Measurements from ENCODE around the gene PDCD10.

Gene PDCD10

GRCh38 chr3:167709690-167710089 lies 25.0 kb downstream of the PDCD10 start:
- Histone ChIP-seq H3K36me3 (replicated peaks; ENCODE audit: low read depth, low read length) (peaks cover 13% of the 10 kb centered on the region), H3K4me3 (ENCODE audit: low read length) (no peak overlapping the region), H3K4me1 (ENCODE audit: low read length) (no peaks in the 10 kb centered on the region), H3K9me3 (ENCODE audit: insufficient read depth, low read length) (no peaks in the 10 kb centered on the region), H3K27me3 (ENCODE audit: low read depth, low read length) (no peaks in the 10 kb centered on the region), H4K20me1 (ENCODE audit: insufficient read depth, low read length) (peaks cover 33% of the 10 kb centered on the region), H2AFZ (ENCODE audit: low read depth, low read length) (no peak overlapping the region), H3K9ac (ENCODE audit: low read length) (no peak overlapping the region), H3K4me2 (ENCODE audit: low read length) (no peak overlapping the region), H3K79me2 (ENCODE audit: low read length) (peaks cover 29% of the 10 kb centered on the region), H3K27ac (ENCODE audit: low read length) (no peak overlapping the region)
- TF ChIP-seq EZH2phosphoT487 (IDR thresholded peaks at IDR 0.05; ENCODE audit: low read depth) (no peak), CTCF (IDR thresholded peaks at IDR 0.05; ENCODE audit: low read depth, low read length) (no peak)

GRCh38 chr3:167705840-167706239 lies 28.9 kb downstream of the PDCD10 start:
- Histone ChIP-seq H4K20me1 (ENCODE audit: insufficient read depth, low read length) (peaks cover 8% of the 10 kb centered on the region), H3K27me3 (ENCODE audit: low read depth, low read length) (no peaks in the 10 kb centered on the region), H2AFZ (ENCODE audit: low read depth, low read length) (no peak overlapping the region), H3K27ac (ENCODE audit: low read length) (no peak overlapping the region), H3K79me2 (ENCODE audit: low read length) (peaks cover under 1% of the 10 kb centered on the region; the same call in 1 of the 2 replicates), H3K4me3 (ENCODE audit: low read length) (no peak overlapping the region), H3K4me1 (ENCODE audit: low read length) (no peaks in the 10 kb centered on the region), H3K9ac (ENCODE audit: low read length) (no peak overlapping the region), H3K36me3 (replicated peaks; ENCODE audit: low read depth, low read length) (peaks cover 14% of the 10 kb centered on the region), H3K9me3 (ENCODE audit: insufficient read depth, low read length) (no peaks in the 10 kb centered on the region), H3K4me2 (ENCODE audit: low read length) (no peak overlapping the region)
- no peak for TF ChIP-seq EZH2phosphoT487 (IDR thresholded peaks at IDR 0.05; ENCODE audit: low read depth)
- TF ChIP-seq CTCF (IDR thresholded peaks at IDR 0.05; ENCODE audit: low read depth, low read length): no peak

GRCh38 chr3:167700926-167701325 lies 33.8 kb downstream of the PDCD10 start:
- Histone ChIP-seq H3K4me3 (ENCODE audit: low read length) (no peak overlapping the region), H4K20me1 (ENCODE audit: insufficient read depth, low read length) (peaks cover 1% of the 10 kb centered on the region; the same call in 1 of the 2 replicates), H3K27ac (ENCODE audit: low read length) (no peak overlapping the region), H3K4me2 (ENCODE audit: low read length) (no peak overlapping the region), H2AFZ (ENCODE audit: low read depth, low read length) (no peak overlapping the region), H3K9ac (ENCODE audit: low read length) (no peak overlapping the region), H3K79me2 (ENCODE audit: low read length) (no peaks in the 10 kb centered on the region), H3K9me3 (ENCODE audit: insufficient read depth, low read length) (no peaks in the 10 kb centered on the region), H3K27me3 (ENCODE audit: low read depth, low read length) (no peaks in the 10 kb centered on the region), H3K4me1 (ENCODE audit: low read length) (no peaks in the 10 kb centered on the region), H3K36me3 (replicated peaks; ENCODE audit: low read depth, low read length) (peaks cover 13% of the 10 kb centered on the region)
- TF ChIP-seq EZH2phosphoT487 (IDR thresholded peaks at IDR 0.05; ENCODE audit: low read depth) (no peak), CTCF (IDR thresholded peaks at IDR 0.05; ENCODE audit: low read depth, low read length) (no peak)

DNA sequence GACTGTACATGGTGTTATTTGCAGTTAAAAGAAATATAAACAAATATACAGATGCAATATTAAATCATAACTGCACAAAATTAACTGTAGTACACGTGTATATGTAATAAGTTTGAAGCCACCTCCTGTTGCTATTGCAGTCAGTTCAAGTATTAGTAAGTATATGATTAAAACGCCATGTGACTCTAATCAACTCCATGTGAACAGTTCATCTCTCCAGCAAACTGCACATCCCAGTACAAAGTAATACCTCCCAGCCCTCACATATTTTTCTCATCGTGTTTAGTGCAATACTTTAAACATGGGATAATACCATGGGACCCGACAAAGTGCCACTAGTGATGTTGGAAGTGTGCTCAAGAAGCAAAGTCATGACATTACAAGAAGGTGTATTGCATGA lies 34.6 kb downstream of the PDCD10 start:
- Histone ChIP-seq H3K9ac (ENCODE audit: low read length) (no peak overlapping the region), H4K20me1 (ENCODE audit: insufficient read depth, low read length) (peaks cover under 1% of the 10 kb centered on the region; the same call in 1 of the 2 replicates), H3K36me3 (replicated peaks; ENCODE audit: low read depth, low read length) (peaks cover 19% of the 10 kb centered on the region), H3K9me3 (ENCODE audit: insufficient read depth, low read length) (no peaks in the 10 kb centered on the region), H3K4me3 (ENCODE audit: low read length) (no peak overlapping the region), H2AFZ (ENCODE audit: low read depth, low read length) (no peak overlapping the region), H3K27me3 (ENCODE audit: low read depth, low read length) (no peaks in the 10 kb centered on the region), H3K79me2 (ENCODE audit: low read length) (no peaks in the 10 kb centered on the region), H3K4me1 (ENCODE audit: low read length) (no peaks in the 10 kb centered on the region), H3K4me2 (ENCODE audit: low read length) (no peak overlapping the region), H3K27ac (ENCODE audit: low read length) (no peak overlapping the region)
- TF ChIP-seq EZH2phosphoT487 (IDR thresholded peaks at IDR 0.05; ENCODE audit: low read depth) (no peak), CTCF (IDR thresholded peaks at IDR 0.05; ENCODE audit: low read depth, low read length) (no peak)
